Midbrain (tissue), 1 donor: ENCODE measurements around the gene USP49.
"Not testable (repeated sequence)": the region's sequence is repeated elsewhere in the genome, so short reads cannot be mapped to it uniquely, and the experiment has no call there.

Source experiments
- DNase-seq: peaks from one replicate; lab custom pipeline; 2025; lab: John Stamatoyannopoulos, UW

USP49 gene

GRCh38 chr6:41895300-41896233 lies at the start of gene USP49:
USP49 (minus strand) TSS chr6:41895375; CDS start chr6:41806983, 88,392 bp downstream.
- peak; percentile 90 for DNase-seq

GRCh38 chr6:41943456-41943855 lies 48.3 kb upstream of the USP49 start:
- DNase-seq = no peak

GRCh38 chr6:41942882-41943281 lies 47.7 kb upstream of the USP49 start:
- not testable (repeated sequence) for DNase-seq

GRCh38 chr6:41942067-41942851 lies 47.1 kb upstream of the USP49 start:
- DNase-seq = peak; percentile 57

DNA sequence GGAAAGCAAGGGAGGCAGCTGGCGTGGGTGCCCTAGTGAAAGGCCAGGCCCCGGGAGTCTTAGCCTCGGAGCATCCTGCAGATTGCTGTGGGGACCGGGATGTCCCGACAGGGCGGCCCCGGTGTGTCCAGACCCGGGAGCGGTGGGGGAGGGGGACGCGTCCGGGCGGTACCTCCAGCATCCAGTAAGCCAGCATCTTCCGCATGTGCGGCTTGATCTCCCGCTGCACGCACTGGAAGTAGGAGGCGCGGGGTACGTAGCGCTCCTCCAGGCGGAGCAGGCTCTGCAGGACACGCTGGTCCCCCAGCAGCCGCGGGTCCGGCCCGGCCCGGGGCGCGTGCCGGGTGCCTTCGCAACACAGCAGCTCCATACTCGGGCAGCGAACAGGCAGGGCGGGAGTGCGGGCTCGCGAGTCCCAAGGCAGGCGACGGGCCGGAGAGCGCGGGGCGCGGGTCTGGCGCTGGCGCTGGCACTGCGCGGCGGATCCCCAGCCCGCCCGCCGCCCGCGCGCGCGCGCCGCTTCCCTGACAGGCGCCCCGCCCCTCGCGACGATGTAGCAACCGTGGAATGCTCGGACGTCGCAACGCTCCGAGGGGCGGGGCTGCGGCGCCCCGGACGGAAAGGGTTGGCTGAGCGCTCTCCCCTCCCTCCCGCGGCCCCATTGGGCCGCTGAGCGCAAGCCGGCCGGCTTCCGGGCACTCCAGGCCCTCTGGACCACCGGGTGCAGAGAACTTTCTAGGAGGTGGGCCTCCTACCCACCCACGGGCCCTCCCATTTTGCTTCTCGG lies 46.3 kb upstream of the USP49 start, which contains the start of gene CCND3:
Gene CCND3 (minus strand): TSS at position 529 of the 787 bp plus-strand sequence. CDS start 159 bp downstream, at position 370.
- DNase-seq = peak; percentile 93

DNA sequence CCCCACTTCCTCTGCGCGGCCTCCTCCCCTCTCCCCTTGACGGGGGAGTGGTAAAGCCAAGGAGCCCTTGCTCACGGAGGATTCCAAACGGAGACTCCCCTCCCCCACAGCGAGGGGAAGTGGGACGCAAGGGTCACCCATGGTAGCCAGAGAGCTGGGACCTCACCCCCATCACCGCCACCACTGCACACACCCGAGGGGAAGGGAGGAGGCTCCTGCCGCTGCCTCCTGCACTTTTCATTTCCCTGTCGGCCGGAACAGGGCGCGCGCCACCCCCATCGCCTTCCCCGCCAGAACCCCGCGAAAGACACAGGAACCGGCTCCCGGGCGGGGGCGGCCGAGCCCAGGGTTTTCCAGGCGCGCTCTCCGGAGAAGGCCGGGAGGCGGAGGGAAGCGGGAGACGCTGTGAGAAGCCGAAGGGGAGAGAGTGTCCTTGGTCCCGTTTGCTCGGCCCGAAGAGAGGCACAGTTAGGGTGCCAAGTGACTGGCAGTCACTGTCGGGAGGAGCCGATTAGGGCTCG lies 45.6 kb upstream of the USP49 start:
- DNase-seq = no peak

GRCh38 chr6:41939848-41940758 lies 44.9 kb upstream of the USP49 start:
- no peak for DNase-seq

- no peak for DNase-seq
These were observed 44.1 kb upstream of the USP49 start for GRCh38 chr6:41939176-41939847.

- no peak for DNase-seq
These were observed 43.5 kb upstream of the USP49 start for GRCh38 chr6:41938590-41939175.

DNA sequence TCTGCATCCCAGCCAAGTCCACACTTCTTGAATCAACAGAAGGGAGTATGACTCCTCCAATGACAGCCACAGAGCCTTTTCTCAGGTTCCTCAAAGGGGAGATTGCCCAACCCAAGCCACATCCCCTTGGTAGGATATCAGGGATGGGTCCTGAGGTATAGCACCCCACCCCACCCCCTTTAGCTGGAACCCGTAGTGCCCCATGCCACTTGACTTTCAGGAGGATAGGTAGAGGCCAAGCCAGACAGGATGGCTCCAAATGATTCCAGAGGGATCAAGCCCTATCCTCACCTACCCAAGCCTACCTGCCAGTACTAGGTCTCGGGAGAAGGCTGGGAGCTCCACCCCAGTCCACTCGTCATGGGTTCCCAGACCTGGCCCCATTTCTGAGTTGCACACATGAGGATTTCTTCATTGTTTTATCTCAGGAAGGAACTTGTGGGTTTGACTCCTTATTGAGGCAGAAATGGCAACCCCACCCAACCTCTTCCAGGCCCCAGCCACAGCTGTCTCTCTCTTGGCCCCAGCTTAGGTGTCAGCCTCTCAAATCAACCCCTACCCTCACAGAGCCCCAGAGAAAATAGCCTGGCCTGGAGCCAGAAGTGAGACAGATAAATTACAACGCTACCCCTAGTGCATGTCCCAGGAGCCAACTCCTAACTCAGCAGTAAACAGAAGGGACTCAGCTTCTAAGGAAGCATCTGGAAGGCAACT lies 42.8 kb upstream of the USP49 start:
- no peak for DNase-seq

GRCh38 chr6:41937472-41937860 lies 42.3 kb upstream of the USP49 start:
- no peak for DNase-seq

DNA sequence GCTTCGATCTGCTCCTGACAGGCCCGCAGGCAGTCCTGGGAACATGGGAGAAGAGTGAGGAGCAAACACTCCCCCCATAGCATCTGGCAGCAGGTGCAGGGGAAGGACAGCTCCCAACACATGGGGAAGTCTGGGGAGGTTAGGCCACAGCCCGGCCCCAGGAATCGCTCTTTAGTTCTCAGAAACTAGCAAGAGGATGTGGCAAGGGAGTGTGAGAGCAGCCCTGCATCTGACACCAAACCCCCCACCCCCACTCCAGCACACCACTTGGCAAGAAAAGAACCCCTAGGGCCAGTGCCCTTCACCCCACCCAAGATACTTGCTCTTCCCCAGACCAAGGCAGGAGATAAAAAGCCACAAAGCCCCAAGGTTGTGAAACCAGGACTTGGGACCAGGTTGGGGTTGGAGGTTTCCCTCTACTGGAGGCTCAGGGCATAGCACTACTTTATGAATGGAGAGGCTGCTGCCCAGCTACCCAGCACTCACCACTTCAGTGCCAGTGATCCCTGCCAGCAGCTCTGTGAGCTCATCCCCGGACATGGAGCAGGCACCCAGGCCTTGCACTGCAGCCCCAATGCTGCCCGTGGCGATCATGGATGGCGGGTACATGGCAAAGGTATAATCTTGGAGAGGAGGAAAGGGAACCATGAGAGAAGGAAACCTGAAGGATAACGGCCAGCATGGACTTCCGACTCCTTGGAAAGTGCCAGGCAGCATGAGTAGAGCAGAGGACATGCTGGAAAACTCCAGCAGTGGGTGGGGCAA lies 41.1 kb upstream of the USP49 start:
- peak; percentile 89 for DNase-seq

- no peak for DNase-seq
These were observed 40.5 kb upstream of the USP49 start for GRCh38 chr6:41935685-41936072.

- no peak for DNase-seq
These were observed 40.0 kb upstream of the USP49 start for GRCh38 chr6:41935193-41935574.

DNA sequence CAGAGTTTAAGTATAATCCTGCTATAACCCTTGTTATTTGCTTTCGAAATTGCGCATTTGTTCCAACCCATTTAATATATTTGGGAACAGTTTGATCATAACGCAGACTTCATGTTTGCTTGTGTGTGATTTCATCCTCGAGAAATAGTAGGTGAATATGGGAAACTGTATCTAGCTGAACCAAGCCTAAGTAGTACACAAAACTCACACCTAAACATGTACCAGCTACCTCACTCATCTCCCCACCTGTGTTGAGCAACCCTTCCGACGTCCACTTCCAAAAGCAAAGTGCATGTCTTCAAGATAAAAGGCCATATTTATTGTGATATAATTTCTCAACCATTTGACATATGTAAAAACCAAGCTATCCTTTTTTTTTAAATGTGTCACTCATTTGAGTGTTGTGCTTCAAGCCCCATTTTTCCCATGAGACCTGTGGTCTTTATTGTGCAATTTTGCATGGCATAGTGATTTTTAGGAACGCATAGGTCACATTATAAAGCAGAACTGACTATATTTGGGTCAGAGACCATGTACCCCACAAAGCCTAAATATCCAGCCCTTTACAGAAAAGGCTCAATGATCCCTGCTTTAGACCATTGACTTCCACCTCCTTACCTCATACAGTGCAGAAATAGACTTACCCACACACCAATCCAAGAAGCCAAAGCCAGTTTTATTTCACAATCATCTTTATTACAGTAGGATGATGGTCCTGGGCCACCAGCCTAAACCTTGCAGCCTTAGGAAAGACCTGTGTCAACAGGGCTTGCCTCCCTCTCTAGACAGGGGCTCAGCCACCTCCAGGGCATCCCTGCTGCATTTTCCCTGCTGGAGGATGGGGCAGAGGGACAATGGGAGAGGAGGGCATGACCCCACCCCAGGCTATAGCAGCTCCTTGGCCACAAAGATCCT lies 39.4 kb upstream of the USP49 start:
- no peak for DNase-seq

DNA sequence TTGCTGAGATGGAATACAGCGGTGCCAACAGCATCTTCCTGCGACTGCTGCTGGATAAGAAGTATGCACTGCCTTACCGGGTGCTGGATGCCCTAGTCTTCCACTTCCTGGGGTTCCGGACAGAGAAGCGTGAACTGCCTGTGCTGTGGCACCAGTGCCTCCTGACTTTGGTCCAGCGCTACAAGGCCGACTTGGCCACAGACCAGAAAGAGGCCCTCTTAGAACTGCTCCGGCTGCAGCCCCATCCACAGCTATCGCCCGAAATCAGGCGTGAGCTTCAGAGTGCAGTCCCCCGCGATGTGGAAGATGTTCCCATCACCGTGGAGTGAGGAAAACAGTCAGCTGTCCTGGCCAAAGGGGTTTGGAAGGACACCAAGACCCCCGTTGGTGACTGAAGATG lies 37.2 kb upstream of the USP49 start:
- no peak for DNase-seq

- no peak for DNase-seq
These were observed 36.6 kb upstream of the USP49 start for GRCh38 chr6:41931792-41932191.
